Measurements from ENCODE around the gene CHCHD3.

The CHCHD3 gene

GRCh38 chr7:132740176-132740575, 341.7 kb downstream of the CHCHD3 start:
- no peak overlapping the region for H3K27ac Mint-ChIP-seq
- no peak overlapping the region for H3K4me3 Mint-ChIP-seq
- TF ChIP-seq, protein P1, sequence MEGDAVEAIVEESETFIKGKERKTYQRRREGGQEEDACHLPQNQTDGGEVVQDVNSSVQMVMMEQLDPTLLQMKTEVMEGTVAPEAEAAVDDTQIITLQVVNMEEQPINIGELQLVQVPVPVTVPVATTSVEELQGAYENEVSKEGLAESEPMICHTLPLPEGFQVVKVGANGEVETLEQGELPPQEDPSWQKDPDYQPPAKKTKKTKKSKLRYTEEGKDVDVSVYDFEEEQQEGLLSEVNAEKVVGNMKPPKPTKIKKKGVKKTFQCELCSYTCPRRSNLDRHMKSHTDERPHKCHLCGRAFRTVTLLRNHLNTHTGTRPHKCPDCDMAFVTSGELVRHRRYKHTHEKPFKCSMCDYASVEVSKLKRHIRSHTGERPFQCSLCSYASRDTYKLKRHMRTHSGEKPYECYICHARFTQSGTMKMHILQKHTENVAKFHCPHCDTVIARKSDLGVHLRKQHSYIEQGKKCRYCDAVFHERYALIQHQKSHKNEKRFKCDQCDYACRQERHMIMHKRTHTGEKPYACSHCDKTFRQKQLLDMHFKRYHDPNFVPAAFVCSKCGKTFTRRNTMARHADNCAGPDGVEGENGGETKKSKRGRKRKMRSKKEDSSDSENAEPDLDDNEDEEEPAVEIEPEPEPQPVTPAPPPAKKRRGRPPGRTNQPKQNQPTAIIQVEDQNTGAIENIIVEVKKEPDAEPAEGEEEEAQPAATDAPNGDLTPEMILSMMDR (IDR thresholded peaks at IDR 0.05; ENCODE audit: unreplicated experiment in 3 of 3), result no peak
- H3K27me3 Mint-ChIP-seq (ENCODE audit: low read depth), result peaks cover 14% of the 10 kb centered on the region
- no peaks in the 10 kb centered on the region for H3K36me3 Mint-ChIP-seq (ENCODE audit: low read depth)
- peaks cover 26% of the 10 kb centered on the region for H3K9me3 Mint-ChIP-seq
- H3K4me1 Mint-ChIP-seq, result peaks cover 21% of the 10 kb centered on the region

DNA sequence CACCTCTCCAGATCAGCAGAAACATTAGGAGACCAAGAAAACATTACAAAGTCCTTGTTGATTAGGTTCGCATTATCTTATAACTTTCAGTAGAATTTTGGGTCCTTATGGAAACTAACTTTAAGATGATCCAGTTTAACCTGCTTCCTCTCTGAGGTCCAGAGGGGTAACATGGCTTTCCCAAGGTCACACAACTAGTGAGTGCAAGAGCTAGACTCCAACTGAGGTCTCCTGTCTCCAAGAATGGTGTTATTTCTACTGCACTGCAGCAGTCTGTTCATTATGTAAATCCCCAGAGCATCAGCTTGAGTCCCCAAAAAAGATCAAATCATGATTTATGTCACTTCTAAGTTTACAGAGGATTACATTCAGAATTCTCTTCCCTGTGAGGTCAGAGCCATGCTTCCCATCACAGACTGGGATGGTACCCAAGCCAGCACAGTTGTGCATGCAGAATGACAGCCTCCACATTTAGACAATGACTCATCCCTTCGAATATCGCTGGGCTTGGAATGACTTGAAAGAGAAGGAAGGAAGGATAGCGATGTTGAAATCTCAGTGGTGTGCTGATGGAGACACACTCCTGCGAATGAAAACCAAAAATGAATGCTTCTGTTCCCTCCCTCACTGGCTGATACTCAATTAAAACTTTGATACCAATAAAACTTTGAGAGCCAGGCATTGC, 342.5 kb downstream of the CHCHD3 start:
- H3K4me3 Mint-ChIP-seq, result no peak overlapping the region
- no peaks in the 10 kb centered on the region for H3K36me3 Mint-ChIP-seq (ENCODE audit: low read depth)
- peaks cover 14% of the 10 kb centered on the region for H3K27me3 Mint-ChIP-seq (ENCODE audit: low read depth)
- peaks cover 23% of the 10 kb centered on the region for H3K9me3 Mint-ChIP-seq
- no peak overlapping the region for H3K27ac Mint-ChIP-seq
- peaks cover 21% of the 10 kb centered on the region for H3K4me1 Mint-ChIP-seq
- TF ChIP-seq, protein P1 (IDR thresholded peaks at IDR 0.05; ENCODE audit: unreplicated experiment in 3 of 3), result no peak

DNA sequence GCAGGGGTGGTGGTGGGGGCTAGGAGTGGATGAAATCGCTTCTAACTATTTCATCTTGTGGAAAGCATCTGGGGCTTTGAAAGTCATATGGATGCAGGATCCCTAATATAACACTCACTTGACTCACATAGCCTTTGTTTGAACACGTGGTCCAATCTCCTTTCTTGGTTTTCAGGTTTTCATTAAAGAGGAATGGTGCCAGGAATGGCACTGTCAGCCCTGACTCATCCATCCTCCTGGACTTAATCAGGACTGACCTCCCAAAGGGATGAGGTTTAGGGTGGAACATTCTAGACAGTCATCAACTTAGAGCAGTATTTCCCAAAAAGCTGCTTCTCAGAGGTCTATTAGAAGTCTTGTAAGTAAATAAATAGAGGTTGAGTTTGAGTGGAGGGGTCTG, 343.6 kb downstream of the CHCHD3 start:
- TF ChIP-seq, protein P1 (IDR thresholded peaks at IDR 0.05; ENCODE audit: unreplicated experiment in 3 of 3), result no peak

GRCh38 chr7:132735476-132735875, 346.4 kb downstream of the CHCHD3 start:
- no peak overlapping the region for H3K4me3 Mint-ChIP-seq
- peak overlapping the region in 1 of 3 experiments; percentile 29 for H3K27ac Mint-ChIP-seq
- H3K9me3 Mint-ChIP-seq, result peaks cover 3% of the 10 kb centered on the region
- H3K36me3 Mint-ChIP-seq (ENCODE audit: low read depth), result no peaks in the 10 kb centered on the region
- TF ChIP-seq, protein P1 (IDR thresholded peaks at IDR 0.05; ENCODE audit: unreplicated experiment in 3 of 3), result no peak
- H3K4me1 Mint-ChIP-seq, result peaks cover 13% of the 10 kb centered on the region
- H3K27me3 Mint-ChIP-seq (ENCODE audit: low read depth), result peaks cover 16% of the 10 kb centered on the region

More for the DNA sequence above, 343.6 kb downstream of the CHCHD3 start:
- H3K36me3 Mint-ChIP-seq (ENCODE audit: low read depth), result no peaks in the 10 kb centered on the region
- H3K4me3 Mint-ChIP-seq, result no peak overlapping the region
- peaks cover 16% of the 10 kb centered on the region for H3K9me3 Mint-ChIP-seq
- peaks cover 14% of the 10 kb centered on the region for H3K27me3 Mint-ChIP-seq (ENCODE audit: low read depth)
- no peak overlapping the region for H3K27ac Mint-ChIP-seq
- peaks cover 21% of the 10 kb centered on the region for H3K4me1 Mint-ChIP-seq

All from nephron (organoid).